HEK293 (cell line): Measurements from ENCODE around the gene MRFAP1.

Experiments used
- CTCF ChIA-PET: fragments of 350-600 bp; formaldehyde crosslinking; extraction: SDS; loops from one replicate; lab custom pipeline; 2021; ENCODE audit warnings: antibody characterized with exemption; lab: Yijun Ruan, JAX
- POLR2A ChIA-PET: fragments of 300-600 bp; formaldehyde crosslinking; extraction: SDS; loops from one replicate; lab custom pipeline; 2020; ENCODE audit warnings: antibody characterized with exemption, inconsistent platforms; lab: Yijun Ruan, JAX
- H3K27ac ChIP-seq: fragments of 200-500 bp; sonication (Bioruptor generic); 2 replicates; pipeline ENCODE4 v1.5.1; 2014; ENCODE audit warnings: low read depth, low read length, control low read depth, inconsistent platforms; ENCODE audit errors: extremely low read depth
- H3K36me3 ChIP-seq, 2 experiments: fragments of 200-500 bp in 1 of 2; sonication (Bioruptor generic) in 1 of 2; 1 replicate in 1 of 2; 2 replicates in 1 of 2; pipeline ENCODE4 v1.5.1; 2014 to 2017; ENCODE audit warnings: inconsistent platforms in 2 of 2, low read length in 2 of 2; ENCODE audit not compliant: control insufficient read depth in 2 of 2, insufficient read depth in 1 of 2
- H3K4me1 ChIP-seq: fragments of 200-500 bp; sonication (Bioruptor generic); 2 replicates; pipeline ENCODE4 v1.5.1; 2014; ENCODE audit warnings: mild to moderate bottlenecking, low read length, inconsistent platforms; ENCODE audit not compliant: control insufficient read depth, insufficient read depth
- H3K4me3 ChIP-seq: 2 replicates; pipeline ENCODE4 v1.5.1; 2011; ENCODE audit warnings: low read depth, mild to moderate bottlenecking, control low read depth, low read length, moderate library complexity
- H3K9me3 ChIP-seq: fragments of 200-500 bp; sonication (Bioruptor generic); 2 replicates; pipeline ENCODE4 v1.5.1; 2014; ENCODE audit warnings: low read depth, low read length, inconsistent platforms; ENCODE audit not compliant: control insufficient read depth, insufficient read depth
- CTCF ChIP-seq: fragments of 450-650 bp; formaldehyde crosslinking; IDR thresholded peaks from 2 replicates; pipeline ENCODE4 v1.5.1; 2016; ENCODE audit warnings: missing biosample characterization, missing genetic modification characterization
- EGR2 ChIP-seq: fragments of 450-650 bp; formaldehyde crosslinking; IDR thresholded peaks from 2 replicates; pipeline ENCODE4 v1.5.1; 2016; ENCODE audit warnings: low read depth, missing biosample characterization, missing genetic modification characterization
- GLIS1 ChIP-seq: fragments of 450-650 bp; formaldehyde crosslinking; IDR thresholded peaks from 2 replicates; pipeline ENCODE4 v1.5.1; 2016; ENCODE audit warnings: missing biosample characterization, missing genetic modification characterization
- REST ChIP-seq: fragments of 450-650 bp; formaldehyde crosslinking; IDR thresholded peaks from 2 replicates; pipeline ENCODE4 v1.5.1; 2016; ENCODE audit warnings: missing biosample characterization, missing genetic modification characterization
- SCRT2 ChIP-seq: fragments of 450-650 bp; formaldehyde crosslinking; IDR thresholded peaks from 2 replicates; pipeline ENCODE4 v1.5.1; 2016; ENCODE audit warnings: missing biosample characterization, missing genetic modification characterization
- SETDB1 ChIP-seq: IDR thresholded peaks from one replicate; pipeline ENCODE4 v1.6.1; 2017; ENCODE audit warnings: mild to moderate bottlenecking, low read length, moderate library complexity, mixed read lengths; ENCODE audit not compliant: insufficient read length
- ZBTB17 ChIP-seq: fragments of 450-650 bp; formaldehyde crosslinking; IDR thresholded peaks from 2 replicates; pipeline ENCODE4 v1.5.1; 2016; ENCODE audit warnings: missing biosample characterization, missing genetic modification characterization
- ZBTB48 ChIP-seq: fragments of 450-650 bp; formaldehyde crosslinking; IDR thresholded peaks from 2 replicates; pipeline ENCODE4 v1.5.1; 2016; ENCODE audit warnings: missing biosample characterization, missing genetic modification characterization
- ZFHX2 ChIP-seq: fragments of 450-650 bp; formaldehyde crosslinking; conservative IDR thresholded peaks from 2 replicates; pipeline ENCODE4 v1.5.1; 2016; ENCODE audit warnings: missing biosample characterization, missing genetic modification characterization
- ZIC2 ChIP-seq: fragments of 450-650 bp; formaldehyde crosslinking; IDR thresholded peaks from 2 replicates; pipeline ENCODE4 v1.5.1; 2016; ENCODE audit warnings: missing biosample characterization, missing genetic modification characterization
- ZNF132 ChIP-seq: fragments of 450-650 bp; formaldehyde crosslinking; IDR thresholded peaks from 2 replicates; pipeline ENCODE4 v1.5.1; 2017; ENCODE audit warnings: missing biosample characterization, missing genetic modification characterization, borderline replicate concordance
- ZNF2 ChIP-seq: fragments of 450-650 bp; formaldehyde crosslinking; IDR thresholded peaks from 2 replicates; pipeline ENCODE4 v1.5.1; 2016; ENCODE audit warnings: missing biosample characterization, missing genetic modification characterization
- ZNF221 ChIP-seq: fragments of 450-650 bp; formaldehyde crosslinking; IDR thresholded peaks from 2 replicates; pipeline ENCODE4 v1.5.1; 2017; ENCODE audit warnings: missing biosample characterization, missing genetic modification characterization, borderline replicate concordance
- ZNF223 ChIP-seq: fragments of 450-650 bp; formaldehyde crosslinking; IDR thresholded peaks from 2 replicates; pipeline ENCODE4 v1.5.1; 2016; ENCODE audit warnings: missing biosample characterization, missing genetic modification characterization
- ZNF24 ChIP-seq: fragments of 450-650 bp; formaldehyde crosslinking; IDR thresholded peaks from 2 replicates; pipeline ENCODE4 v1.5.1; 2016; ENCODE audit warnings: missing biosample characterization, missing genetic modification characterization
- ZNF335 ChIP-seq: fragments of 450-650 bp; formaldehyde crosslinking; conservative IDR thresholded peaks from 2 replicates; pipeline ENCODE4 v1.5.1; 2016; ENCODE audit warnings: missing biosample characterization, missing genetic modification characterization
- ZNF341 ChIP-seq: fragments of 450-650 bp; formaldehyde crosslinking; IDR thresholded peaks from 2 replicates; pipeline ENCODE4; 2016; ENCODE audit warnings: low read depth, missing biosample characterization, missing genetic modification characterization
- ZNF366 ChIP-seq: fragments of 450-650 bp; formaldehyde crosslinking; conservative IDR thresholded peaks from 2 replicates; pipeline ENCODE4 v1.5.1; 2016; ENCODE audit warnings: missing biosample characterization, missing genetic modification characterization
- ZNF549 ChIP-seq: fragments of 450-650 bp; IDR thresholded peaks from 2 replicates; pipeline ENCODE4 v1.5.1; 2018; ENCODE audit warnings: missing biosample characterization, missing genetic modification characterization, mild to moderate bottlenecking, inconsistent platforms, moderate library complexity
- ZNF658 ChIP-seq: fragments of 450-650 bp; formaldehyde crosslinking; IDR thresholded peaks from 2 replicates; pipeline ENCODE4; 2016; ENCODE audit warnings: missing biosample characterization, missing genetic modification characterization
- ZNF747 ChIP-seq: fragments of 450-650 bp; formaldehyde crosslinking; IDR thresholded peaks from 2 replicates; pipeline ENCODE4 v1.5.1; 2016; ENCODE audit warnings: missing biosample characterization, missing genetic modification characterization
- ZNF785 ChIP-seq: fragments of 450-650 bp; formaldehyde crosslinking; IDR thresholded peaks from 2 replicates; pipeline ENCODE4 v1.5.1; 2016; ENCODE audit warnings: missing biosample characterization, missing genetic modification characterization
- TF ChIP-seq, protein P1 (sequence below): fragments of 450-650 bp; formaldehyde crosslinking; optimal IDR thresholded peaks from 2 replicates; pipeline ENCODE3; 2016; ENCODE audit warnings: missing biosample characterization, mild to moderate bottlenecking, missing genetic modification characterization

The MRFAP1 gene

GRCh38 chr4:6640292-6641163 is at the start of gene MRFAP1 (continued):
- TF ChIP-seq ZNF335 (tag by site-specific recombination) (peak; percentile 86; the same call in 1 of the 2 replicates), CTCF (no peak), ZNF658 (tag by site-specific recombination) (no peak), ZNF549 (tag by site-specific recombination) (no peak), ZNF785 (tag by site-specific recombination) (no peak), ZBTB48 (tag by site-specific recombination) (no peak), ZNF747 (no peak), SCRT2 (tag by site-specific recombination) (no peak), REST (tag by site-specific recombination) (no peak), ZNF366 (tag by site-specific recombination) (peak; percentile 65), SETDB1 (no peak), ZNF24 (no peak), ZNF221 (tag by site-specific recombination) (no peak)
- TF ChIP-seq, protein P1, sequence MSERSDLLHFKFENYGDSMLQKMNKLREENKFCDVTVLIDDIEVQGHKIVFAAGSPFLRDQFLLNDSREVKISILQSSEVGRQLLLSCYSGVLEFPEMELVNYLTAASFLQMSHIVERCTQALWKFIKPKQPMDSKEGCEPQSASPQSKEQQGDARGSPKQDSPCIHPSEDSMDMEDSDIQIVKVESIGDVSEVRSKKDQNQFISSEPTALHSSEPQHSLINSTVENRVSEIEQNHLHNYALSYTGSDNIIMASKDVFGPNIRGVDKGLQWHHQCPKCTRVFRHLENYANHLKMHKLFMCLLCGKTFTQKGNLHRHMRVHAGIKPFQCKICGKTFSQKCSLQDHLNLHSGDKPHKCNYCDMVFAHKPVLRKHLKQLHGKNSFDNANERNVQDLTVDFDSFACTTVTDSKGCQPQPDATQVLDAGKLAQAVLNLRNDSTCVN (tag by site-specific recombination), result peak; percentile 98

GRCh38 chr4:6591313-6591712 is 49.2 kb upstream of the MRFAP1 start:
- H3K4me3 ChIP-seq, result no peak overlapping the region
- CTCF ChIA-PET, result interaction anchor here (0.6 to 1.6 kb wide), 2 partner anchors 110 to 128 kb away, joined by 4 to 6 read pairs; no protein-coding TSS in a partner anchor
- no peak for TF ChIP-seq ZNF132
- TF ChIP-seq ZBTB17 (tag by site-specific recombination), result no peak
- TF ChIP-seq ZNF341, result peak; percentile 56; the same call in 1 of the 2 replicates
- TF ChIP-seq ZNF2 (tag by site-specific recombination), result no peak
- peak; percentile 81 for TF ChIP-seq GLIS1 (tag by site-specific recombination)
- TF ChIP-seq ZFHX2 (tag by site-specific recombination), result peak; percentile 48; the same call in 1 of the 2 replicates
- peak; percentile 45 for TF ChIP-seq ZIC2 (tag by site-specific recombination)
- TF ChIP-seq EGR2 (tag by site-specific recombination), result peak; percentile 77
- TF ChIP-seq ZNF223 (tag by site-specific recombination), result no peak
- TF ChIP-seq, all 188 proteins: peak for 5
- Histone ChIP-seq H3K36me3 (peaks cover 0 to 3% of the 10 kb centered on the region in 2 experiments; a peak in 1 of 3 replicates), H3K27ac (no peak overlapping the region), H3K9me3 (no peaks in the 10 kb centered on the region), H3K4me1 (no peaks in the 10 kb centered on the region)
- POLR2A ChIA-PET, result interaction anchor here (1.0 kb wide), 1 partner anchor 17 kb away, joined by 3 read pairs; the partner anchor contains the start of gene MAN2B2
